Smooth muscle cell (in vitro differentiated cells): ENCODE data around the gene NTSR1. TPM values are rescaled to one million over a fixed set of nuclear protein-coding genes. Genes with fewer than 3 reads are reported as not detected.

Experiments used
- DNase-seq: peaks from one replicate; lab custom pipeline; 2025; ENCODE audit not compliant: unreplicated experiment; lab: John Stamatoyannopoulos, UW
- H2AFZ ChIP-seq: fragments of 200-600 bp; sonication (generic); 2 replicates; pipeline ENCODE4 v1.6.0; 2016; ENCODE audit warnings: antibody characterized with exemption, low read depth, mild to moderate bottlenecking
- H3F3A ChIP-seq: fragments of 200-600 bp; sonication (generic); 2 replicates; pipeline ENCODE4 v1.6.0; 2017; ENCODE audit warnings: antibody characterized with exemption, low read depth
- H3K27ac ChIP-seq: fragments of 200-600 bp; sonication (generic); 2 replicates; pipeline ENCODE4 v1.5.1; 2016; ENCODE audit warnings: low read depth, mild to moderate bottlenecking
- H3K27me3 ChIP-seq: fragments of 200-600 bp; sonication (generic); 2 replicates; pipeline ENCODE4 v1.6.1; 2016; ENCODE audit warnings: low read depth, mild to moderate bottlenecking
- H3K36me3 ChIP-seq: fragments of 200-600 bp; sonication (generic); 2 replicates; pipeline ENCODE4 v1.5.1; 2016; ENCODE audit warnings: low read depth
- H3K4me1 ChIP-seq: fragments of 200-600 bp; sonication (generic); 2 replicates; pipeline ENCODE4 v1.5.1; 2016; ENCODE audit warnings: low read depth
- H3K4me2 ChIP-seq: fragments of 200-600 bp; sonication (generic); 2 replicates; pipeline ENCODE4 v1.6.0; 2016; ENCODE audit warnings: mild to moderate bottlenecking
- H3K4me3 ChIP-seq: fragments of 200-600 bp; sonication (generic); 2 replicates; pipeline ENCODE4 v1.5.1; 2016; ENCODE audit warnings: mild to moderate bottlenecking
- H3K79me2 ChIP-seq: fragments of 200-600 bp; sonication (generic); 2 replicates; pipeline ENCODE4 v1.6.0; 2016; ENCODE audit warnings: low read depth, mild to moderate bottlenecking
- H3K9ac ChIP-seq: fragments of 200-600 bp; sonication (generic); 2 replicates; pipeline ENCODE4 v1.6.0; 2016; ENCODE audit warnings: low read depth
- H3K9me3 ChIP-seq: fragments of 200-600 bp; sonication (generic); replicated peaks from 2 replicates; pipeline ENCODE4 v1.5.1; 2016; ENCODE audit warnings: low read depth
- H4K20me1 ChIP-seq: fragments of 200-600 bp; sonication (generic); 2 replicates; pipeline ENCODE4 v1.6.0; 2016; ENCODE audit warnings: low read depth
- CTCF ChIP-seq: fragments of 200-600 bp; sonication (generic); IDR thresholded peaks from 2 replicates; pipeline ENCODE4 v1.5.1; 2017; ENCODE audit warnings: borderline replicate concordance, mild to moderate bottlenecking, antibody characterized with exemption; ENCODE audit not compliant: insufficient read depth, poor library complexity, severe bottlenecking
- whole genome bisulfite sequencing: methylation state at CpG from one replicate; pipeline ENCODE4 v1.1.7; 2016; ENCODE audit warnings: low lambda C conversion rate; 5-methylcytosine and 5-hydroxymethylcytosine counted together
- polyA plus RNA-seq: library from polyadenylated mRNA; unstranded; fragments of >200 nt; fragmentation: Nextera tagmentation; extraction: Ambion mirVana; gene quantifications from 2 replicates; pipeline ENCODE4 v1.2.1, GENCODE V29; 2016
- total RNA-seq: library from RNA; depleted of rRNA; stranded (reverse); fragments of >200 nt; gene quantifications from 2 replicates; pipeline ENCODE4 v1.2.3, GENCODE V29; 2014

Gene NTSR1
- total and polyA plus RNA-seq, 2 experiments from 2014 or later: 0.09 TPM; not detected in 1

- WGBS: 72% methylated on average over 7 of the region's 7 CpGs
These were observed 85.0 kb downstream of the NTSR1 start for GRCh38 chr20:62793757-62794006.

DNA sequence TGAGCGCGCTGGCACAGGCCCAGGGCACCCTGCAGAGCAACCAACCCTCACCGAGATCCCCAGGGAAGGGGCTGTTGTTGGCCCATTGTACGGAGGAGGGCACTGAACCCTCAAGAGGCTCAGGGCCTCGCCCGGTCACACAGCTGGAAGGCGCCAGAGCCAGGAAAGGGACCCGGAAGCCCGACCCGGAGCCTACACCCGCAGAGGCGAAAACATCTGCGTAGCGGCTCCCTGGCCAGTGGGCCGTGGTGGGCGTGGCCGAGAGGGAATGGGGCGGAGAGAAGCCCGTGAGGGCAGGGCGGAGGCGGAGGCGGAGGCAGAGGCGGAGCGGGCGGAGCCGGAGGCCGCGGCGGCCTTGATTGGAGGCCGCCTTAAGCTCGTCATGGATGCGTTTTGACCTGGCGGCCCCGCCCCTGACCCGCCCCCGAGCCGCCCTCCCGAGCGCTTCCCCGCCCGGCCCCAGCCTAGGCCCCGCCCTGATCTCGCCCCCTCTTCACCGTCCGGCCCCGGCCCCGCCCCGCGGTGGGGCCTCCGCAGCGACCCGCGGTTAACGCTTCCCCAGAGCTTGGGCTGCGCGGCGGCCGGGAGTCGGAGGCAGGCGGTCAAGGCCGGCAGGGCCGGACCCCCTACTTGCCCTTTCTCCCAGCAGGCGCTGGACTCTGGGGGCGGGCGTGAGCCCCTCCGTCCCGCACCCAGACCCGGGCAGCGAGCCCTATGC is 85.5 kb downstream of the NTSR1 start:
- Histone ChIP-seq H3K27ac (peak overlapping the region; percentile 87), H4K20me1 (peaks cover 5% of the 10 kb centered on the region), H3K79me2 (no peaks in the 10 kb centered on the region), H3K9ac (peak overlapping the region; percentile 56), H3K36me3 (no peaks in the 10 kb centered on the region), H3F3A (peaks cover 19% of the 10 kb centered on the region), H3K9me3 (no peaks in the 10 kb centered on the region), H3K27me3 (no peaks in the 10 kb centered on the region), H3K4me1 (peaks cover 10% of the 10 kb centered on the region), H3K4me3 (peak overlapping the region; percentile 77), H3K4me2 (peak overlapping the region; percentile 97), H2AFZ (peak overlapping the region; percentile 92)
- DNase-seq: peak; percentile 99
- no peak for TF ChIP-seq CTCF
- 4% methylated on average over 58 of the region's 69 CpGs for WGBS

More at GRCh38 chr20:62793757-62794006, 85.0 kb downstream of the NTSR1 start:
- no peaks in the 10 kb centered on the region for H3K9me3 ChIP-seq
- peaks cover 19% of the 10 kb centered on the region for H3F3A ChIP-seq
- H3K4me2 ChIP-seq: peak overlapping the region; percentile 83
- H3K36me3 ChIP-seq: no peaks in the 10 kb centered on the region
- peak overlapping the region; percentile 79 for H2AFZ ChIP-seq
- H3K4me1 ChIP-seq: peaks cover 10% of the 10 kb centered on the region
- no peaks in the 10 kb centered on the region for H3K79me2 ChIP-seq
- H3K27ac ChIP-seq: peak overlapping the region; percentile 87
- no peak for TF ChIP-seq CTCF
- peak overlapping the region; percentile 52 for H3K9ac ChIP-seq
- no peaks in the 10 kb centered on the region for H3K27me3 ChIP-seq
- no peak for DNase-seq
- H3K4me3 ChIP-seq: peak overlapping the region; percentile 35
- peaks cover 5% of the 10 kb centered on the region for H4K20me1 ChIP-seq

DNA sequence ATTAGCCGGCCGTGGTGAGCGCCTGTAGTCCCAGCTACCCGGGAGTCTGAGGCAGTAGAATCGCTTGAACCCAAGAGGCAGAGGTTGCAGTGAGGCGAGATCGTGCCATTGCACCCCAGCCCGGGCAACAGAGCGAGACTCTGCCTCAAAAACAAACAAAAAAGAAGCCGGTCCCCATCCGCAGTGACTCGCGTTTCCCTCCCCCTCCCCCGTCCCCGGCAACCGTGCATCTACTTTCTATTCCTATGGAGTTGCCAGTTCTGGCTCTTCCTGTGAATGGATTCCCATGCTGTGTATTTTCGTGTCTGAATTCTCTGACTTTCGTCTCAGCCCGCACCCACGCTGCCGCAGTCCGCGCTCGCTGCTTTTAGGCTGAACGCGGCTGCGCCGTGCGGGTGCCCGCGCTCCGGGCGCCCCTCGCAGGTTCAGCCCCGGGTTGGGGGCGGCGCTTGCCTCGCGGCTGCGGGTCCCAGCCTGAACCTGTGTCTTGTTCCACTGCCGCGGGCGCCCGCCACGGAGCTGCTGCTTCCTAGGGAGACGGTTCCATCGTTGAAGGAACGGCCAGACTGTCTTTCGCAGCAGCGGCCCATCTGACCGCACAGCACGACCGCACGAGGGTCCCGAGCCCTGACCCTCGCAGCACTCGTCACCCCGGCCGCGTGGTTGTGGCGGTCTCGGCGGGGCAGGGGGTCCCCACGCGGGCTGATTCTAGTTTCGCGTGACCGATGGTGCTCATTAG is 86.6 kb downstream of the NTSR1 start:
- Histone ChIP-seq H3K27me3 (no peaks in the 10 kb centered on the region), H3K9me3 (no peaks in the 10 kb centered on the region), H3K4me3 (peak overlapping the region; percentile 77), H3K4me2 (peak overlapping the region; percentile 97), H3K27ac (peak overlapping the region; percentile 82), H3K36me3 (no peaks in the 10 kb centered on the region), H3F3A (peaks cover 19% of the 10 kb centered on the region), H3K4me1 (peaks cover 10% of the 10 kb centered on the region), H2AFZ (peak overlapping the region; percentile 92), H3K79me2 (no peaks in the 10 kb centered on the region), H4K20me1 (peaks cover 12% of the 10 kb centered on the region), H3K9ac (peak overlapping the region; percentile 56)
- no peak for TF ChIP-seq CTCF
- peak; percentile 42 for DNase-seq
- WGBS: 1% methylated on average over 66 of the region's 68 CpGs
